PC-9 (cell line): ENCODE data around the gene ROR2. TPM values are rescaled to one million over a fixed set of nuclear protein-coding genes. Genes with fewer than 3 reads are reported as not detected.

Experiments used
- BruUV-seq: library from RNA; stranded (reverse); fragments of 400-500 nt; replicated peaks from 2 replicates; lab custom pipeline; 2021; lab: Mats Ljungman, UMichigan
- CTCF ChIA-PET: fragments of 300-600 bp; sonication (Branson Sonifier 250); formaldehyde crosslinking; loops from one replicate; lab custom pipeline; 2022; ENCODE audit warnings: antibody characterized with exemption; lab: Charles Lee
- POLR2A ChIA-PET: fragments of 300-600 bp; sonication (Branson Sonifier 250); formaldehyde crosslinking; loops from one replicate; lab custom pipeline; 2022; ENCODE audit warnings: antibody characterized with exemption; ENCODE audit not compliant: unreplicated experiment; lab: Charles Lee
- DNase-seq, 2 experiments: peaks; one replicate each; pipeline versions ENCODE4 v3.0.0 to v3.0.0-alpha.2; 2015 to 2022; ENCODE audit warnings: mixed read lengths in 1 of 2
- H2AFZ ChIP-seq: fragments of 200-600 bp; sonication (generic); 2 replicates; pipeline ENCODE4 v1.8.1; 2017; ENCODE audit warnings: antibody characterized with exemption
- H3F3A ChIP-seq: fragments of 200-600 bp; sonication (generic); 2 replicates; pipeline ENCODE4 v1.8.1; 2017; ENCODE audit warnings: antibody characterized with exemption, mild to moderate bottlenecking, low read depth; ENCODE audit not compliant: insufficient read depth
- H3K27ac ChIP-seq: fragments of 200-600 bp; sonication (generic); 2 replicates; pipeline ENCODE4 v1.6.1; 2016; ENCODE audit warnings: mixed run types
- H3K27me3 ChIP-seq: fragments of 200-600 bp; sonication (generic); 2 replicates; pipeline ENCODE4 v1.6.1; 2016; ENCODE audit warnings: low read depth, mixed run types; ENCODE audit not compliant: insufficient read depth
- H3K36me3 ChIP-seq: fragments of 200-600 bp; sonication (generic); 2 replicates; pipeline ENCODE4 v1.6.1; 2016; ENCODE audit warnings: low read depth, mixed run types
- H3K4me1 ChIP-seq: fragments of 200-600 bp; sonication (generic); replicated peaks from 2 replicates; pipeline ENCODE4 v1.6.1; 2016; ENCODE audit warnings: mixed run types; ENCODE audit not compliant: insufficient read depth
- H3K4me2 ChIP-seq: fragments of 200-600 bp; sonication (generic); 2 replicates; pipeline ENCODE4 v1.6.1; 2017; ENCODE audit warnings: mixed run types
- H3K4me3 ChIP-seq: fragments of 200-600 bp; sonication (generic); 2 replicates; pipeline ENCODE4 v1.6.1; 2016; ENCODE audit warnings: mixed run types
- H3K79me2 ChIP-seq: fragments of 200-600 bp; sonication (generic); 2 replicates; pipeline ENCODE4 v1.6.1; 2017; ENCODE audit warnings: low read depth, mixed run types
- H3K9me2 ChIP-seq: fragments of 200-600 bp; sonication (generic); 2 replicates; pipeline ENCODE4 v1.8.1; 2017; ENCODE audit warnings: mild to moderate bottlenecking; ENCODE audit not compliant: insufficient read depth
- H3K9me3 ChIP-seq: fragments of 200-600 bp; sonication (generic); 2 replicates; pipeline ENCODE4 v1.8.1; 2016; ENCODE audit warnings: low read depth; ENCODE audit not compliant: insufficient read depth
- H4K20me1 ChIP-seq: fragments of 200-600 bp; sonication (generic); 2 replicates; pipeline ENCODE4 v1.8.1; 2017; ENCODE audit not compliant: insufficient read depth
- EZH2 ChIP-seq: fragments of 200-600 bp; sonication (generic); IDR thresholded peaks from 2 replicates; pipeline ENCODE4 v1.8.0; 2017; ENCODE audit warnings: antibody characterized with exemption, low read depth
- intact Hi-C: fragments of 100-400 bp; cut with micrococcal nuclease; formaldehyde crosslinking; loops from one replicate; pipeline ENCODE4 v1.10.0; 2022; ENCODE audit not compliant: unreplicated experiment
- total RNA-seq: library from RNA; stranded (reverse); gene quantifications from 2 replicates; pipeline ENCODE4 v1.2.3, GENCODE V29; 2021
- TF ChIP-seq, protein P1 (sequence below): fragments of 200-600 bp; sonication (generic); conservative IDR thresholded peaks from 2 replicates; pipeline ENCODE4 v1.6.1; 2017; ENCODE audit warnings: mixed run types, antibody characterized with exemption, mild to moderate bottlenecking, moderate library complexity

The ROR2 gene
- total RNA-seq, 1 experiment from 2014 or later = not detected

DNA sequence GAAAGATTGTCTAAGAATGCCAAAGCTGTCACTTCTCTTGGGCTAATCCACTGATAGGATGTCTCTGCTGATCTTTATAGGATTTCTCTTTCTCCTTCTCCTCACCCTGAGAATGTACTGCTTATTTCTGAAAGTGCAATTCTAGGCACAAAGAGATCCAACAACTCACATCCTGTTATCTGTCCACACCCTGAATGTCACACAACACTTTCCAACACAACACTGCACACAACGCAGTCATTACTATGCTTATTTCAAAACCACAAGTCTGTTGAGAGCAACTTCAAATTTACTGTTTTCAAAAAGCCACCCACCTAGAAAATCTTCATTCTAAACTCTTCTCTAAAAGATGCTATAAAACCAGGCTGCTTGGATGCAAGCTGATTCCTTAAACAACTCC lies 215.0 kb downstream of the ROR2 start:
- Histone ChIP-seq H2AFZ (no peak overlapping the region), H4K20me1 (no peaks in the 10 kb centered on the region), H3K4me2 (no peak overlapping the region), H3K4me3 (no peak overlapping the region), H3K9me2 (no peaks in the 10 kb centered on the region), H3K27me3 (peaks cover 43% of the 10 kb centered on the region; the same call in 1 of the 2 replicates), H3K36me3 (no peaks in the 10 kb centered on the region), H3F3A (no peaks in the 10 kb centered on the region), H3K9me3 (no peaks in the 10 kb centered on the region), H3K79me2 (no peaks in the 10 kb centered on the region), H3K4me1 (no peaks in the 10 kb centered on the region), H3K27ac (no peak overlapping the region)
- BruUV-seq = no TSS peak
- intact Hi-C loops = no loop called here
- CTCF ChIA-PET = no interaction called here
- DNase-seq = no peak
- TF ChIP-seq EZH2 = no peak
- TF ChIP-seq, protein P1, sequence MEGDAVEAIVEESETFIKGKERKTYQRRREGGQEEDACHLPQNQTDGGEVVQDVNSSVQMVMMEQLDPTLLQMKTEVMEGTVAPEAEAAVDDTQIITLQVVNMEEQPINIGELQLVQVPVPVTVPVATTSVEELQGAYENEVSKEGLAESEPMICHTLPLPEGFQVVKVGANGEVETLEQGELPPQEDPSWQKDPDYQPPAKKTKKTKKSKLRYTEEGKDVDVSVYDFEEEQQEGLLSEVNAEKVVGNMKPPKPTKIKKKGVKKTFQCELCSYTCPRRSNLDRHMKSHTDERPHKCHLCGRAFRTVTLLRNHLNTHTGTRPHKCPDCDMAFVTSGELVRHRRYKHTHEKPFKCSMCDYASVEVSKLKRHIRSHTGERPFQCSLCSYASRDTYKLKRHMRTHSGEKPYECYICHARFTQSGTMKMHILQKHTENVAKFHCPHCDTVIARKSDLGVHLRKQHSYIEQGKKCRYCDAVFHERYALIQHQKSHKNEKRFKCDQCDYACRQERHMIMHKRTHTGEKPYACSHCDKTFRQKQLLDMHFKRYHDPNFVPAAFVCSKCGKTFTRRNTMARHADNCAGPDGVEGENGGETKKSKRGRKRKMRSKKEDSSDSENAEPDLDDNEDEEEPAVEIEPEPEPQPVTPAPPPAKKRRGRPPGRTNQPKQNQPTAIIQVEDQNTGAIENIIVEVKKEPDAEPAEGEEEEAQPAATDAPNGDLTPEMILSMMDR = no peak
- POLR2A ChIA-PET = no interaction called here

DNA sequence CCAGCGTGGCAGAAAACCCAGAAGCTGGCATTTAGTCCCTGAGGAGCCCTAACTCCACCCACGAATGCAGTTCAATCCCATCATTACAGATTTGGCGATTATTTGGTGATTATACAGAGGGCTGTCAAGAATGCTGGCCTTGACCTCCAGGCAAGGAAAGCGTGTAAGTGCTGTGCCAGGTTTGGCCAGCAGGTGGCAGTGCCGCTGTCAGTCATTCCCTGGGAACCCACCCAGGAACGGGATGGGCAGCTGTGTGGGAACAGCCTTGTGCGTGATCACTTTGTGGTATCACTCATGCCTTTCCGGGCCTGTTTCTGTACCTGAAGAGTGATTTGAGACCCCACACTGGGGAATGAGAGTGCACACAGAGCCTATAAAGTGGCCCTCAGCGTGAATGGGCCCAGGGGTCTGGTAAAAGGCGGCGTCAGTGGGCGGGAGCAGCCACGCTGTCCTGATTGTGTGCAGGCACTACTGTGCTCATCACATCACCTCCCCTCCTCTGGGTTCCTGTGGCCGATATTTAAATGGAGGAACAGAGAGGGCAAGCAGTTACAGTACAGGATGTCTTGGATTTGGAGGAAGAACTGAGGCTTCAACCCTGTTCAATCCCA lies 215.6 kb downstream of the ROR2 start:
- no peaks in the 10 kb centered on the region for H3K36me3 ChIP-seq
- no peak overlapping the region for H3K27ac ChIP-seq
- H3K79me2 ChIP-seq = no peaks in the 10 kb centered on the region
- no peaks in the 10 kb centered on the region for H4K20me1 ChIP-seq
- no peaks in the 10 kb centered on the region for H3K9me2 ChIP-seq
- H3K4me2 ChIP-seq = no peak overlapping the region
- no peaks in the 10 kb centered on the region for H3K4me1 ChIP-seq
- CTCF ChIA-PET = no interaction called here
- intact Hi-C loops = no loop called here
- no peak overlapping the region for H2AFZ ChIP-seq
- no peaks in the 10 kb centered on the region for H3F3A ChIP-seq
- no TSS peak for BruUV-seq
- peak in 1 of 2 experiments; percentile 51 for DNase-seq
- POLR2A ChIA-PET = no interaction called here
- TF ChIP-seq, protein P1 = peak; percentile 96
- TF ChIP-seq EZH2 = no peak
- no peaks in the 10 kb centered on the region for H3K9me3 ChIP-seq
- H3K4me3 ChIP-seq = no peak overlapping the region
- peaks cover 37% of the 10 kb centered on the region; the same call in 1 of the 2 replicates for H3K27me3 ChIP-seq

- Histone ChIP-seq H3K4me3 (no peak overlapping the region), H3F3A (no peaks in the 10 kb centered on the region), H3K4me2 (no peak overlapping the region), H4K20me1 (no peaks in the 10 kb centered on the region), H3K9me2 (no peaks in the 10 kb centered on the region), H3K79me2 (no peaks in the 10 kb centered on the region), H3K36me3 (no peaks in the 10 kb centered on the region), H3K27ac (no peak overlapping the region), H3K27me3 (peaks cover 28% of the 10 kb centered on the region; the same call in 1 of the 2 replicates), H3K9me3 (no peaks in the 10 kb centered on the region), H2AFZ (no peak overlapping the region), H3K4me1 (no peaks in the 10 kb centered on the region)
- no TSS peak for BruUV-seq
- POLR2A ChIA-PET = interaction anchor here (0.7 kb wide), 1 partner anchor 1361 kb away, joined by 3 read pairs; no protein-coding TSS in a partner anchor
- TF ChIP-seq, protein P1 = no peak
- no peak for TF ChIP-seq EZH2
- DNase-seq = no peak
- CTCF ChIA-PET = no interaction called here
- intact Hi-C loops = no loop called here
Measured at GRCh38 chr9:91733006-91733624, 216.9 kb downstream of the ROR2 start.
